ENCODE measurements around the gene PER2. TPM values are rescaled to one million over a fixed set of nuclear protein-coding genes. Genes with fewer than 3 reads are reported as not detected.

Gene PER2
- total and polyA plus RNA-seq, 2 of the 4 experiments (the other 2 are of a cell fraction), result 1.7 to 3.2 TPM

GRCh38 chr2:238236571-238236970 lies 51.8 kb downstream of the PER2 start:
- in situ Hi-C loops (cut with MboI; ENCODE audit: low sequenced_read_pairs) (no loop called here), dilution Hi-C loops (cut with HindIII; ENCODE audit: low sequenced_read_pairs, unreplicated experiment) (no loop called here)

More at GRCh38 chr2:238236571-238236970, 51.8 kb downstream of the PER2 start:
- H2AK9ac ChIP-seq (replicated peaks; ENCODE audit: low read depth, low read length, poor library complexity), result no peak overlapping the region
- H4K20me1 ChIP-seq (ENCODE audit: insufficient read depth, low read length), result no peaks in the 10 kb centered on the region
- intact Hi-C loops (cut with micrococcal nuclease), result no loop called here
- DNase-seq (no peak), ATAC-seq (ENCODE audit: low read depth) (no peak)
- no peak overlapping the region for H2BK5ac ChIP-seq (ENCODE audit: low read depth, low read length, poor library complexity, severe bottlenecking)
- no peak overlapping the region for H3K56ac ChIP-seq (ENCODE audit: extremely low read depth, insufficient read depth, low read length)
- H3K14ac ChIP-seq (replicated peaks; ENCODE audit: low read depth, low read length), result no peak overlapping the region
- no peak overlapping the region for H3K4ac ChIP-seq (ENCODE audit: low read depth, low read length)
- TF ChIP-seq POLR2A (IDR thresholded peaks at IDR 0.05; ENCODE audit: low read depth, low read length), result no peak
- no peak for TF ChIP-seq MXI1 (IDR thresholded peaks at IDR 0.05; ENCODE audit: borderline replicate concordance, low read depth, low read length)
- no peak for TF ChIP-seq RCOR1 (IDR thresholded peaks at IDR 0.05; ENCODE audit: insufficient replicate concordance, low read length)
- TF ChIP-seq RFX5 (IDR thresholded peaks at IDR 0.05; ENCODE audit: low read depth, low read length), result no peak
- TF ChIP-seq ELK1 (IDR thresholded peaks at IDR 0.05; ENCODE audit: borderline replicate concordance, low read depth, low read length), result no peak
- no peak for TF ChIP-seq CEBPB (IDR thresholded peaks at IDR 0.05; ENCODE audit: low read depth, low read length)
- TF ChIP-seq MAZ (IDR thresholded peaks at IDR 0.05; ENCODE audit: borderline replicate concordance, low read depth, low read length), result no peak
- no peak for TF ChIP-seq MAFK (IDR thresholded peaks at IDR 0.05; ENCODE audit: low read depth, low read length)
- no peak overlapping the region for H3K9ac ChIP-seq (ENCODE audit: low read depth, low read length)
- H3K4me2 ChIP-seq (ENCODE audit: low read depth, low read length), result no peak overlapping the region
- ChIA-PET POLR2A (ENCODE audit: unreplicated experiment) (no interaction called here), CTCF (no interaction called here)
- no peak overlapping the region for H4K91ac ChIP-seq (ENCODE audit: insufficient read depth, low read depth, low read length)
- no TSS peak for BruUV-seq (replicated peaks)
- no peak overlapping the region for H2BK15ac ChIP-seq (ENCODE audit: low read depth, low read length)
- 75% methylated on average over 2 of the region's 4 CpGs; no CpG with 5 or more reads in 1 of the 2 experiments for WGBS, 2 experiments (ENCODE audit: extremely low coverage in 2 of 2, insufficient read length in 1 of 2)
- H3K27ac ChIP-seq (ENCODE audit: insufficient read depth, low read length), result no peak overlapping the region
- no peak overlapping the region for H3K4me3 ChIP-seq (ENCODE audit: insufficient read depth, low read depth, low read length)
- peaks cover 21% of the 10 kb centered on the region for H3K27me3 ChIP-seq (ENCODE audit: control insufficient read depth, insufficient read depth, low read length)
- H3K9me3 ChIP-seq (ENCODE audit: control insufficient read depth, insufficient read depth, low read length), result 0 out of 2 replicates have a peak, but pooled peaks cover 2% of the 10 kb centered on the region
- no peak overlapping the region for H2AK5ac ChIP-seq (ENCODE audit: low read depth, low read length)
- no peak overlapping the region for H2BK120ac ChIP-seq (ENCODE audit: low read depth, low read length)
- peaks cover 0 to 2% of the 10 kb centered on the region in 2 experiments; a peak in 1 of 4 replicates for H3K79me1 ChIP-seq (ENCODE audit: low read depth in 1 of 2, low read length in 2 of 2)
- no peak overlapping the region for H4K8ac ChIP-seq (ENCODE audit: low read depth in 2 of 2, low read length in 2 of 2)
- H3K23ac ChIP-seq (ENCODE audit: low read depth, low read length), result no peak overlapping the region
- H4K5ac ChIP-seq (ENCODE audit: low read depth, low read length), result no peak overlapping the region
- no peak overlapping the region for H2BK20ac ChIP-seq (ENCODE audit: low read depth, low read length)
- no peak overlapping the region for H3K18ac ChIP-seq (ENCODE audit: low read depth, low read length)
- no peak overlapping the region for H2AFZ ChIP-seq (replicated peaks; ENCODE audit: low read length, poor library complexity)
- no peaks in the 10 kb centered on the region for H3K36me3 ChIP-seq (ENCODE audit: control insufficient read depth, insufficient read depth, low read length)
- H3K4me1 ChIP-seq (ENCODE audit: control insufficient read depth, insufficient read depth, low read length), result peaks cover 4% of the 10 kb centered on the region; the same call in 1 of the 2 replicates
- H3K9me1 ChIP-seq (ENCODE audit: insufficient read depth, low read length), result no peaks in the 10 kb centered on the region

Measured in IMR-90 (cell line).